Gastroesophageal sphincter (tissue), 3 donors: ENCODE measurements around the gene WAS.

ENCODE experiments used
- POLR2A ChIP-seq, 2 donors: fragments of 450-650 bp; IDR thresholded peaks; one replicate each; pipeline ENCODE4 v1.6.1; 2017; ENCODE audit warnings: antibody characterized with exemption in 2 of 2, mild to moderate bottlenecking in 2 of 2, moderate library complexity in 1 of 2
- TF ChIP-seq, protein P1 (sequence below), 4 experiments: fragments of 200-600 bp in 2 of 4; fragments of 450-650 bp in 2 of 4; sonication (generic) in 1 of 4; IDR thresholded peaks; one replicate each; pipeline ENCODE4 v1.5.1; 2017 to 2019; ENCODE audit warnings: antibody characterized with exemption in 4 of 4, mild to moderate bottlenecking in 2 of 4, moderate library complexity in 2 of 4

DNA sequence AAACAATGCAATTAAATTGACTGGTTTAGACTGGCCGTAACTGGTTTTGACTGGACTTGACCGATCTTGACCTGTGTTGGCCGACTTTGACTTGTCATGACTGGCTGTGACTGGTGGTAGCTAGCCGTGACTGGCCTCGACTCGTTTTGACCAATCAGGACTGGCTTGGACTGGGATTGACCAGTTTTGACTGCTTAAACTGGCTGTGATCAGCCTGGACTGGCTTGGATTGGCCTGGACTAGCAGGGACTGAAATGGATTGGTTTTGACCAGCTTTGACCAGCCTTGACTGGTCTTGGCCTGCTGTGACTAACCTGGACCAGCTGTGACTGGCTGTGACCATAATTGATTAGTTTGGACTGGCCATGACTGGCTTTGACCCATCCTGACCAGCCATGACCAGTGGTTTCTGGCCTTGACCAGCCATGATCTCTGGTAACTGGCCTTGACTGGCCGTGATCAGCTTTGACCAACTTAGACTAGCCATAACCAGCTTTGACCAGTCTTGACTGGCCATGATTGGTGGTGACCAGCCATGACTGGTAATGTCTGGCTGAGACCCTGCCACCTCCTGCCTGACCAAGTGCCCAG lies 26.0 kb downstream of the WAS start:
- TF ChIP-seq, protein P1, sequence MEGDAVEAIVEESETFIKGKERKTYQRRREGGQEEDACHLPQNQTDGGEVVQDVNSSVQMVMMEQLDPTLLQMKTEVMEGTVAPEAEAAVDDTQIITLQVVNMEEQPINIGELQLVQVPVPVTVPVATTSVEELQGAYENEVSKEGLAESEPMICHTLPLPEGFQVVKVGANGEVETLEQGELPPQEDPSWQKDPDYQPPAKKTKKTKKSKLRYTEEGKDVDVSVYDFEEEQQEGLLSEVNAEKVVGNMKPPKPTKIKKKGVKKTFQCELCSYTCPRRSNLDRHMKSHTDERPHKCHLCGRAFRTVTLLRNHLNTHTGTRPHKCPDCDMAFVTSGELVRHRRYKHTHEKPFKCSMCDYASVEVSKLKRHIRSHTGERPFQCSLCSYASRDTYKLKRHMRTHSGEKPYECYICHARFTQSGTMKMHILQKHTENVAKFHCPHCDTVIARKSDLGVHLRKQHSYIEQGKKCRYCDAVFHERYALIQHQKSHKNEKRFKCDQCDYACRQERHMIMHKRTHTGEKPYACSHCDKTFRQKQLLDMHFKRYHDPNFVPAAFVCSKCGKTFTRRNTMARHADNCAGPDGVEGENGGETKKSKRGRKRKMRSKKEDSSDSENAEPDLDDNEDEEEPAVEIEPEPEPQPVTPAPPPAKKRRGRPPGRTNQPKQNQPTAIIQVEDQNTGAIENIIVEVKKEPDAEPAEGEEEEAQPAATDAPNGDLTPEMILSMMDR (IDR thresholded peaks at IDR 0.05): no peak
- no peak for TF ChIP-seq POLR2A (IDR thresholded peaks at IDR 0.05)
